NK-92 (cell line): ENCODE results near the gene ACTN1.

Experiments
- DNase-seq: peaks from one replicate; lab custom pipeline; 2025; ENCODE audit not compliant: unreplicated experiment; lab: John Stamatoyannopoulos, UW

The ACTN1 gene

GRCh38 chr14:68891851-68892660, 87.0 kb downstream of the ACTN1 start:
- no peak for DNase-seq

GRCh38 chr14:68890173-68890931, 88.8 kb downstream of the ACTN1 start:
- no peak for DNase-seq

- DNase-seq, result no peak
Observed at GRCh38 chr14:68888883-68889282, 90.2 kb downstream of the ACTN1 start.

- DNase-seq, result no peak
Observed at GRCh38 chr14:68888025-68888850, 90.9 kb downstream of the ACTN1 start.

GRCh38 chr14:68886109-68886434, 93.0 kb downstream of the ACTN1 start:
- no peak for DNase-seq

GRCh38 chr14:68885226-68886108, 93.6 kb downstream of the ACTN1 start:
- no peak for DNase-seq

GRCh38 chr14:68884031-68885030, 94.8 kb downstream of the ACTN1 start:
- no peak for DNase-seq

- DNase-seq, result no peak
Observed at GRCh38 chr14:68882235-68882634, 96.9 kb downstream of the ACTN1 start.

GRCh38 chr14:68881396-68881795, 97.7 kb downstream of the ACTN1 start:
- no peak for DNase-seq

GRCh38 chr14:68880581-68881105, 98.5 kb downstream of the ACTN1 start:
- no peak for DNase-seq

- no peak for DNase-seq
Observed at GRCh38 chr14:68879841-68880575, 99.1 kb downstream of the ACTN1 start.

- no peak for DNase-seq
Observed at GRCh38 chr14:68879321-68879781, 99.8 kb downstream of the ACTN1 start.

GRCh38 chr14:68878908-68879307, 100.2 kb downstream of the ACTN1 start:
- no peak for DNase-seq

GRCh38 chr14:68877993-68878575, 101.0 kb downstream of the ACTN1 start:
- no peak for DNase-seq

- DNase-seq, result no peak
Observed at GRCh38 chr14:68876976-68877375, 102.1 kb downstream of the ACTN1 start.

- no peak for DNase-seq
Observed at GRCh38 chr14:68874746-68875155, 104.4 kb downstream of the ACTN1 start.

- no peak for DNase-seq
Observed at GRCh38 chr14:68873376-68873775, 105.7 kb downstream of the ACTN1 start.

- no peak for DNase-seq
Observed at GRCh38 chr14:68871392-68871791, 107.7 kb downstream of the ACTN1 start.
